Kidney (tissue), 14 donors: ENCODE data around the gene KIRREL3. TPM values are rescaled to one million over a fixed set of nuclear protein-coding genes. Genes with fewer than 3 reads are reported as not detected.
A peak's percentile ranks its signal among the peaks of the same experiment; 100 is the strongest.

Experiments used
- DNase-seq, 5 donors: peaks; one replicate each; pipeline ENCODE4 v3.0.0-alpha.2; 2013 to 2020
- FAIRE-seq: peaks from 2 replicates; lab custom pipeline; 2012; peaks lifted over from hg19 to GRCh38; lab: Jason Lieb, UNC
- H3K27ac ChIP-seq, 2 donors: one replicate each; pipeline ENCODE4 v1.7.0; 2013; ENCODE audit warnings: low read depth in 2 of 2, low read length in 2 of 2, inconsistent platforms in 1 of 2
- H3K27me3 ChIP-seq: one replicate; pipeline ENCODE4 v1.7.1; 2013; ENCODE audit warnings: low read length, inconsistent platforms; ENCODE audit not compliant: control insufficient read depth, insufficient read depth
- H3K36me3 ChIP-seq, 3 donors: one replicate each; pipeline versions ENCODE4 v1.7.0 to v1.7.1; 2013; ENCODE audit warnings: low read length in 3 of 3, control low read depth in 1 of 3, inconsistent platforms in 1 of 3; ENCODE audit not compliant: insufficient read depth in 3 of 3, control insufficient read depth in 2 of 3
- H3K4me1 ChIP-seq, 3 donors: one replicate each; pipeline versions ENCODE4 v1.7.0 to v1.7.1; 2013; ENCODE audit warnings: low read length in 3 of 3, inconsistent platforms in 1 of 3, low read depth in 1 of 3; ENCODE audit not compliant: control insufficient read depth in 2 of 3, insufficient read depth in 2 of 3
- H3K4me3 ChIP-seq, 3 donors: one replicate each; pipeline versions ENCODE4 v1.7.0 to v1.8.1; 2013; ENCODE audit warnings: low read length in 3 of 3, control low read depth in 1 of 3, inconsistent platforms in 1 of 3
- H3K9ac ChIP-seq, 3 donors: one replicate each; pipeline versions ENCODE4 v1.7.0 to v1.7.1; 2013; ENCODE audit warnings: low read length in 3 of 3, control low read depth in 1 of 3, inconsistent platforms in 1 of 3
- H3K9me3 ChIP-seq, 3 donors: one replicate each; pipeline versions ENCODE4 v1.7.0 to v1.7.1; 2013; ENCODE audit warnings: low read length in 3 of 3, control low read depth in 1 of 3, inconsistent platforms in 1 of 3; ENCODE audit not compliant: control insufficient read depth in 2 of 3, insufficient read depth in 1 of 3
- intact Hi-C: fragments of 100-400 bp; cut with DNase I; formaldehyde crosslinking; loops from one replicate; pipeline ENCODE4 v1.11.1; 2022
- polyA plus RNA-seq: library from polyadenylated mRNA; stranded (reverse); fragments of 350-450 nt; fragmentation: Illumina TruSeq; extraction: RNeasy Lipid Tissue Mini Kit (QIAGEN cat#74804); gene quantifications from one replicate; pipeline ENCODE4 v1.2.3, GENCODE V29; 2014; ENCODE audit warnings: low read depth, low replicate concordance; ENCODE audit not compliant: insufficient read depth
- total RNA-seq: library from RNA; stranded (reverse); fragmentation: NEBNext Ultra II Directional; extraction: Animal tissue kit (Norgen Biotek cat#: 25700); gene quantifications from one replicate; pipeline ENCODE4 v1.2.1, GENCODE V29; 2021
- TF ChIP-seq, protein P1 (sequence below): IDR thresholded peaks from 3 replicates; pipeline ENCODE4 v1.5.1; 2012; ENCODE audit warnings: mild to moderate bottlenecking, moderate library complexity, borderline replicate concordance; ENCODE audit not compliant: insufficient read depth; ENCODE audit errors: extremely low read depth
- donor health status: control.
- donor health status: control.
- donor health status: control.
- donor health status: control.
- donor health status: control.
- donor health status: DM: yes; HTN: yes; CAD: no.
- donor health status: Normal renal cell carcinoma (clear cell type).

Gene KIRREL3
- total and polyA plus RNA-seq, 2 donors from 2014 or later = 0.19 to 0.22 TPM

DNA sequence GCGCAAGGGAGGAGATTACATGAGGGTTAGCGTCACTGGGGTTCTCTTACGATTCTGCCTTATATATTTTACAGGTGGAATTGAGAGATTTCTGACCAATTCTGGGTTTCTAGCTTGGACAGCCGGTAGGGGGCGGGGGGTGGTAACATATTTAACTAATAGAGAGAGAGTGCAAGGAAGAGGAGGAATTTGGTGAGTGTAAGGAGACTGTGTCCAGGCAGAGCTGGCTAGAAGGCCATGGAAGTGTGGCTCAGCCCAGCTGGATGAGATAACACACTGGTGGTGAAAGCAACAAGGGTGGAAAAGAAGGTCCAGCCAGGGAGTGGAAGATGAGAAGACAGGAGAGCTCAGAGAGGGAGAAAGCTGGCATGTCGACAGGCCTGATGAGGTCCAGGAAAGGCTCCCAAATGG is 588.6 kb downstream of the KIRREL3 start:
- TF ChIP-seq, protein P1, sequence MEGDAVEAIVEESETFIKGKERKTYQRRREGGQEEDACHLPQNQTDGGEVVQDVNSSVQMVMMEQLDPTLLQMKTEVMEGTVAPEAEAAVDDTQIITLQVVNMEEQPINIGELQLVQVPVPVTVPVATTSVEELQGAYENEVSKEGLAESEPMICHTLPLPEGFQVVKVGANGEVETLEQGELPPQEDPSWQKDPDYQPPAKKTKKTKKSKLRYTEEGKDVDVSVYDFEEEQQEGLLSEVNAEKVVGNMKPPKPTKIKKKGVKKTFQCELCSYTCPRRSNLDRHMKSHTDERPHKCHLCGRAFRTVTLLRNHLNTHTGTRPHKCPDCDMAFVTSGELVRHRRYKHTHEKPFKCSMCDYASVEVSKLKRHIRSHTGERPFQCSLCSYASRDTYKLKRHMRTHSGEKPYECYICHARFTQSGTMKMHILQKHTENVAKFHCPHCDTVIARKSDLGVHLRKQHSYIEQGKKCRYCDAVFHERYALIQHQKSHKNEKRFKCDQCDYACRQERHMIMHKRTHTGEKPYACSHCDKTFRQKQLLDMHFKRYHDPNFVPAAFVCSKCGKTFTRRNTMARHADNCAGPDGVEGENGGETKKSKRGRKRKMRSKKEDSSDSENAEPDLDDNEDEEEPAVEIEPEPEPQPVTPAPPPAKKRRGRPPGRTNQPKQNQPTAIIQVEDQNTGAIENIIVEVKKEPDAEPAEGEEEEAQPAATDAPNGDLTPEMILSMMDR = no peak
- H3K9me3 ChIP-seq = no peaks in the 10 kb centered on the region
- H3K27me3 ChIP-seq = no peaks in the 10 kb centered on the region
- intact Hi-C loops = no loop called here
- H3K27ac ChIP-seq = no peak overlapping the region
- H3K36me3 ChIP-seq = peaks cover 0 to 10% (median 4%) of the 10 kb centered on the region in 3 donors
- FAIRE-seq (no peak), DNase-seq (no peak)
- no peak overlapping the region for H3K9ac ChIP-seq
- no peak overlapping the region for H3K4me3 ChIP-seq
- H3K4me1 ChIP-seq = peaks cover 0 to 13% (median 5%) of the 10 kb centered on the region in 3 donors

DNA sequence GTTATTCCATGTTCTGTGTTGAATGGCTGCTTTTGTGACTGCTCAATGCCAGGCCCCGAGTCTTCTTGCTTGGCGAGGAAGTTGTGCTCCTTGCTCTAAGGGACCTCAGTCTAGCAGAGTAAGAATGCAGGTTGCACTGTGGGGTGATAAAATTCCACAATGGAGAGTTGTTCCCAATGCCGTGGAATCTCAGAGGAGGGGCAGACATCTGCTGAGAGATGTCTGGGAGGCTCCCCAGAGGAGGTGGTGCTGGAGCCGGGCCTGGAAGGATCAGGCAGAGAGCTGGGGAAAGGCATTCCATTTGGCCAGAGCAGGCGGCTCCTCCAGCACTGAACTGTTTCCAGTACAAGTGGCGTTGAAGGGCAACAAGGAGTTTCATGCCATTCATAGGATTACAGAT is 589.9 kb downstream of the KIRREL3 start:
- Histone ChIP-seq H3K9me3 (no peaks in the 10 kb centered on the region), H3K27me3 (no peaks in the 10 kb centered on the region), H3K4me1 (peaks cover 0 to 7% (median 0%) of the 10 kb centered on the region in 3 donors), H3K27ac (no peak overlapping the region), H3K36me3 (peaks cover 0 to 11% (median 4%) of the 10 kb centered on the region in 3 donors), H3K9ac (no peak overlapping the region), H3K4me3 (no peak overlapping the region)
- FAIRE-seq (no peak), DNase-seq (peak in 1 of 5 donors; percentile 37)
- TF ChIP-seq, protein P1 = no peak
- intact Hi-C loops = no loop called here

DNA sequence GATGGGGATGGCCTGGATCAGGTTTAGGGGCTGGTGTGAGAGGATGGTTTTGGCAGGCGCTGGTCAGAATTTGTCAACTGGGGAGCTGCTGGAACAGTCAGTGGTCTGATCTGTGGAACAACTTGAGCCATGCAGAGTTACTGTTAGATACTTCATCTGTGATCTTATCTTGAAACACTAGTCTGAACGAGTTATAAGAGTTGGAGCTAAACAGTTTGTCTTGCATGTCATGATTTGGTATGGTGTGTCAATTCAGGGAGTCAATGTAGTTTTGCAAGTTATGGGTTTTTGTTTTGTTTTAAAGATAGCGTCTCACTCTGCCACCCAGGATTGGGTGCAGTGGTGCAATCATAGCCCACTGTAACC is 591.0 kb downstream of the KIRREL3 start:
- H3K4me1 ChIP-seq = peaks cover 0 to 5% (median 0%) of the 10 kb centered on the region in 3 donors
- intact Hi-C loops = no loop called here
- peaks cover 0 to 11% (median 4%) of the 10 kb centered on the region in 3 donors for H3K36me3 ChIP-seq
- FAIRE-seq = no peak
- TF ChIP-seq, protein P1 = no peak
- DNase-seq = no peak
- no peaks in the 10 kb centered on the region for H3K9me3 ChIP-seq
- H3K9ac ChIP-seq = no peak overlapping the region
- H3K27ac ChIP-seq = no peak overlapping the region
- H3K4me3 ChIP-seq = no peak overlapping the region
- H3K27me3 ChIP-seq = no peaks in the 10 kb centered on the region
